ENCODE data around the gene COA1.

DNA sequence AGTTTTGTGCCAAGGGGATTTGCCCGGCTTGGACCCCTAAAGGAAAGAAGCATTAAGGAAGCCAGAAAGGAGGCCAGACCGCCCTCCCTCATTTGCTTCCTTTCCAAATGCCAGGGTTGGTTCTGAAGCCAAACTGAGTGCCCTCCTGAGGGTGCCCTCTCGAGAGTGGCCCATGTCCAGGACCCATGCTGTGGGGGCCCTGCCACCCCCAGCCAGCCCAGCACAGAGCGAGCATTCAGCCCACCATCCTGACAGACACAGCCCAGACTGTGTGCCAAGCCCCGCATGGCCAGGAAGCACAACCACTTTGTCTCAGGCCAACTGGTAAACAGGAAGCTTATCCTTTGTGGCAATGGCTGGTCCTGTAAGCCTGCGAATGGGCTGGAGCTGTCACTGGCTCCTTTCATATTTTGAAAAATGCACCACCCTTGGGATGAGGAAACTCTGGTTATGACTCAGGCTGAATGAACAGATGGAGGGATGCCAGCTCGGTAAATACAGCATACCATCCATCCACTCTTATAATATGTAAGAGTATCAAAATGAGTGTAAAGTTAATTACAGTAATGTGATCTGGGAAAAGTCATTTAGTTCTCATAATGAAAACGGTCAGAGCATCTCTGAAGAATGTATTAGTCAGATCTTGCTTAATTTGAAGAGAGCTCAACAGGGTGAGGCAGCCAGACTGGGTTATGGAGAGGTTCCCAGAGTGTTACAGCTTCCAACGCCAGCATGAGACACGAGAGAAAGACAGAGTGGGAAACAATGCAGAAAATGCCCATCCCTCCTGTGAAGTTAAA lies 81.5 kb downstream of the COA1 start:
- no peak for TF ChIP-seq GATA3 (IDR thresholded peaks at IDR 0.05; ENCODE audit: low read depth, low read length)
- no peak for TF ChIP-seq GATA2 (IDR thresholded peaks at IDR 0.05; ENCODE audit: low read depth, low read length)
